Skeletal muscle cell (primary cell): ENCODE results near the gene SCUBE1.

Experiments
- DNase-seq: peaks from one replicate; pipeline ENCODE4 v3.0.0-alpha.2; 2010; ENCODE audit warnings: low read depth
- H3K4me3 ChIP-seq: 2 replicates; pipeline ENCODE4 v1.5.1; 2011; ENCODE audit warnings: low read depth, mild to moderate bottlenecking, control low read depth, low read length, moderate library complexity

The SCUBE1 gene

DNA sequence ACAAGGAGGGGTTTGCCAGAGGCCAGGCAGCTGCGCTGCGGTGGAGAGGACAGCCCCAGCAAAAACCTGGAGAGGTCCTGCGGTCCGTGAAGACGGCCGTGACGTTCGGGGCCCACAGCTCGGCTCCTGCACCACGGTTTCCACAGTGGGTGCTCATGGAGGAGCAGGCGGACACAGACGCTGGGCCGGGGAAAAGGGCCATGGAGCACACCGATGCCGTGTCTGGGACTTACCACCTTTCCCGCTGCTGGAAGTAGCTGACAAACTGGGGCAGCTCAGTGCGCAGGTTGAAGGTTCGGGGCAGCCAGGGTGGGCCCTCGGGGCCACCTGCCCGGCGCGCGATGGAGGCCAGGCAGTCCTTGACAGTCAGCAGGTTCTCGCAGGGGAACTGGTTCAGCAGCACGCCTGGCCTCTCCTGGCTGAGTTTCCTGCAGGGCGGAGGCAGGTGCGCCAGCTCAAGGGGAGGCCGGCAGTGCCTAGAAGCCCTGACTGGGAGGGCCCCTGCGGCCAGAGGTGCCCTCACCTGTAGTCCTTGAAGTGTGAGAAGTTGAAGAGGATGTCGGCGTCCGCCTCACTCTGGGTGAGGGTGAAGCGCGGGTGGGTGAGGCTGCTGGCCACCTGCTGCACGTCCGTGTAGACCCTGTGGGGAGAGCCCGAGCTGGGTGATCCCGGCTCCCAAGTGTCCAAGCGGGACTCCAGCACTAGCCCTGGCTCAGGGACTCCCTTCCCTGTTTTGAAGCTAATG is 169.0 kb downstream of the SCUBE1 start:
- no peak overlapping the region for H3K4me3 ChIP-seq
- DNase-seq: no peak

DNA sequence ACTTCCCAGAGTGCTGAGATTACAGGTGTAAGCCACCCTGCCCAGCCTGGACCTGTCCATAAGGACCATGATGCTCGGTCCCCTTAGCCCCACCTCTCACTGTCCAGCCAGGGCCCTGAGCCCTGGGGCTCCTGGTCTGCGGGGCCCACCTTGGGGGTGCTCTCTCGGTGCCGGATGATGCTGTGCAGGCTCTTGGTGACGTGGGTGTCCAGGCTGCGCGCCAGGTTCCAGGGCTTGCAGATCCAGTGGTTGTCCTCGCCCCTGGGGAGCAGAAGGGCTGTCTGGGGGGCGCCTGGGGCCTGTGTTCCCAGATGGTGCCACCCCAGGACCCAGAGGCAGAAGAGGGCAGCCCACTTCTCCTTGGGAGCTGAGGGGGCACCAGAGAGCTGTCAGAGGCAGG is 169.6 kb downstream of the SCUBE1 start:
- DNase-seq: no peak
- no peak overlapping the region for H3K4me3 ChIP-seq

DNA sequence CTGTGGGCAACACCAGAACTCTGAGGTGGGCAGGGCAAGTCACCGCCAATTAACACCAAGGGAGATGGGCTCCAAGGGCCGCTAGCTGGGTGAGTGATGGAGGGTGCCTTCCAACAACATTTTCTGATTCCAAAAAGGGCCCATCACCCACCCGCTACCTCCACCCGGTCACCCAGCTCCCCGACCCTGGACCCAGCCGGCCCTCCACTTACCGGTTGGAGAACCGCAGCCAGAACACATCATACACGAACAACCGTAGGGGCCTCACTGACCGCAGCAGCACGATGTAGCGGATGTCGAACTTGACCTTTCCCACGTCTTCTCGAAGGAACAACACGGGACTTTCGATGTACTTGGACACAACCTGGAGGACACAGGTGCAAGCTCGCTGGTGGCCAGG is 171.0 kb downstream of the SCUBE1 start:
- DNase-seq: no peak

DNA sequence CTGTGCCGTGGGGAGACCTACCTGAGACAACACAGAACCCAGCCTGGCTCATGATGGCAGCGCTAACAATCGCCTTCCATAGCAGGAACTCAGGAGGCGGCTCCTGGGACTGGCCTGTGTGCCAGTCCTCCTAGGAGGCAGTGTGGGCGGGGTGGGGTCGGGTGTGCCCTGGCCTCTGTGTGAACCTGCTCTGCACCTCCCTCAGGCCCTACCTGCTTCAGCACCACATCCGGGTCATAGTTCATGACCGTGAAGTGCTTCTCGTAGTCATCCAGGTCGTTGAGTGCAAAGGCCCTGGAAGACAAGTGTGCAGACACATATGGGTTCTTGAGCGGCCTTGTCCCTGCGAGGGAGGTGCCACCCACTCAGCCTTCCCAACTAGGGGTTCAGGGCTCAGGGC is 171.6 kb downstream of the SCUBE1 start:
- no peak for DNase-seq
- no peak overlapping the region for H3K4me3 ChIP-seq

More for the DNA sequence above, 171.0 kb downstream of the SCUBE1 start:
- no peak overlapping the region for H3K4me3 ChIP-seq

DNA sequence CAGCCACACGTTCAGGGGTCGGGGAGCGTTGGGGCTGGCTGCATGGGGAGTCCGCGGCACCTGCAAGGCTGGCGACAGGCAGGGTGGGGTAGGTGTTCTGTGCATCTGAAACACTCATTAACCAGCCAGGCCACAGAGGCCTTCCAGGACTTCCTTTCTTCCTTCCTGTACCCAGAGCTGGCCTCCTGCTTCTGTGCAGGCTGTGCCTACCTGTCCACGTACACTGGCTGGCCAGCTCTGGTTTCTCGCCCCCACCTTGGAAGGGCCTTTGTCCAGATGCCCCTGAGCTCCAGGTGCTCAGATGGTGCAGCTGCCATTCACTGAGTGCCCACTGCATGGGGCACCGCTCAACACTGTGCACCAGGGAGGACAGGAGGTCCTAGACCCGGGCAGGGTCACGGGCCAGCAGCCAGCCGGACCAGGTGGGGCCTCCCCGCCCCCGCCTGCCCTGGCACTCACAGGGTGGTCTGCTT is 172.1 kb downstream of the SCUBE1 start:
- no peak for DNase-seq
- no peak overlapping the region for H3K4me3 ChIP-seq

DNA sequence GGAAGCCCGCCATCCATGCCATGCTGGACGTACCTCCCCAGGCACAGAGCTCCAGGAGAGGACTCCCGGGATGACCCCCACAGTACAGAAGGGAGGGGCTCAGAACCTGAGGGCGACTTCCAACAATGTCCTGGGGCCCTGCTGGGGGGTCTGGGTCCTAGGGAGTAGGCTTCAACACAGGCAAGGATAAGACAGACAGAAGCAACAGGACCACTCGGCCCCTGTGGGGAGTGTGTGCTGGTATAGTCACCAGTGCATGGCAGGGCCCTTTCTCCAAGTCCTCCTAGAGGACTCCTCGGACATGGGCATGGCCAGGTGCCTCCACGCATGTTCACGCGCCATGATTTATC is 173.1 kb downstream of the SCUBE1 start:
- no peak overlapping the region for H3K4me3 ChIP-seq
- no peak for DNase-seq

DNA sequence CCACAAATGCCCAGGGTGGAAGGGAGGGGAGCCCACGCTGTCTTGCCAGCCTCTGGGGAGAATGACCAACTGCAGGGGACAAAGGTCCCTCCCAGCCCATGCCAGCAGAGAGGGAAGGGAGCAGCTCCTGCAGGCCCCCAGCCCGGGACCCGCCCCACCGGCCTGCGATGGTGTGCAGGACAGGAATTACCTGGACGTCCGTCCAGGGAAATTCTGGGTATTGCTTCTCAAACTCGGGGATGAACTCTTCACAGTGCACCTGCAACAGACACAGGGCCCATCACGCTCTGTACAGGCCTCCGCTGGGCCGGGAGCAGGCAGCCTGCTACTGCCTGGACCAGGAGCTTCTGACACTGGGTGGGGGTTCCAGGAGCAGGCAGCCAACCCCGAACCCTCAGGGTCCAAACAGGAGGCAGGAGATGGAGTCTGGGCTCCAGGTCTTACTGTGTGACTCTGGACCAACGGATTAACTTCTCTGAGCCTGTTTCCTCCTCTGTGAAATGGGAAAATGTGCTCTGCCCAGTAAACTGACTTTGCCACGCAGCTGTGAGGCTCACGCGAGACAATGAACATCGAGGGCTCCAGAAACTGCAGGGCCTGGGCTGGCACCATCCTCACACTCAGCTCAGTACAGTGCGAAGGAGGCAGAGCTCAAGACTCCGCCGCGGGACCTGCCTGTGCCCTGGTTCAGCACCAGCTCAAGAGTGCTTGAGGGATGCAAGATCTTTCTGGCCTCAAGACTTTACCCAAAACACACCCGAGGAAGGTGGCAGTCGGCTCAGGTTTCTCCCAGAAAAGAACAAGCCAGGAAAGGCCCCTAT is 173.7 kb downstream of the SCUBE1 start:
- no peak for DNase-seq
- H3K4me3 ChIP-seq: no peak overlapping the region

DNA sequence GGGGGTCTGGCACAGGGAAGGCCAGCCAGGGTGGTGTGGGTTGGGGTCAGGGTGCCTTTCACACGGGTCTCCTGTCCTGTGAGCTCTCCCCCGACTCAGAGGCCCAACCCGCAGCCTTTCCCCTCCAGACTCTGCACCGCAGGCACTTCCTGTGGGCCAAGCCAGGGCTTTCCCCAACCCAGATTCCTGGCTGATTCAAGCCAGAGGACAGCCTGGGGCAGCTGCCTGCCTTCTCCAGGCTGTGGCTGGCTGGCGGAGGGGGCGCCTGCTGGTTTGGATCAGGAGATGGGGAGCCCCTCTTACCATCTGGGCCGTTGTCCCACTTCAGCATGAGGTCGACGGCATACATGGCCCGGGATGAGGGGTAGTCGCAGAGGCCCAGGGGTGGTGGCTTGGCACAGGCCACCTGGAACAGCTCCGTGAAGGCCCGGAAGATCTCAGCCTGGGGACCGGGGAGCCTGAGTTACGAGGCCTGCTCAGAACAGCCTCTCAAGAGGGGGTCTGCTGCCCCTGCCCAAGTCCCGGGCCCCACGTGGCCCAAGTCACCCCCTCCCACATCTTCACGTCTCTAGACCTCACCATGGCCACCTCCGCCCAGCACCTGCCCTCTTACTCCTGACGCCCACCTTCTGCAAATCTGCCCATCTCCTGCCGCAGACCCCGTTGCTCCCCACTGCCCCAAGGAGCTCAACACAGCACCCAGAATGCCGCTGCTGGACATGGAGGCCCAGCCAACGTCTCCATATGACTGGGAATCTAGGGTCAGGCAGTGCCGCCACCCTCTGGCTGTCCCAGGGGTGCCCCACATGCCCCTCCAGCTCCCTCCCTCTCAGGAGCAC is 174.5 kb downstream of the SCUBE1 start:
- DNase-seq: no peak
- H3K4me3 ChIP-seq: no peak overlapping the region

DNA sequence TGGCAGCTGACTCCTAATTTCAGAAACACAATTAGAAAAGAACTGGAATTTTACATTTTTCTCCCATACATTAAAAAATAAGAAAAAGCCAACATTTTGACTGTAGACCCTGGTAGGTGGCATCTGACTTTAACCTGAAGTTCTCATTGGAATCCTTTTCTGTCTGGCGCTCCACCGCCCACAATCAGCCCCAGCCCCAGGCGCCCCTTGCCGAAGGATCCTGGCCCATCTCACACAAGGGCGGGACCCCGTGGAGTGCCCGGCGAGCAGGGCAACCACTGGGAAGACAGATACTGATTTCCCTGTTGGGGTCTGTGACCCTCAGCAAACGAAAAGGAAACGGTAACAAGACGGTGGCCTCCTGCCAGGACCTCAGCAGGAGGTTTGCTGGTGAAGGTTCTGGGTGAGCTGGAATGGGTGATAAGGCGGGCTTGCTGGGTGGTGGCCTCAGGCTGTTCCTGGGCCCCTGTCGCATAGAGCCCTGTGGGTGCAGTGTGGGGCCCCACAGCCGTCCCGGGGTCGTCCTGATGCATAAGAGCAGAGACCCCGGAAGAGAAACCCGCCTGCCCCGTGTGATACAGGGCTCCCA is 176.1 kb downstream of the SCUBE1 start:
- H3K4me3 ChIP-seq: no peak overlapping the region
- DNase-seq: no peak

DNA sequence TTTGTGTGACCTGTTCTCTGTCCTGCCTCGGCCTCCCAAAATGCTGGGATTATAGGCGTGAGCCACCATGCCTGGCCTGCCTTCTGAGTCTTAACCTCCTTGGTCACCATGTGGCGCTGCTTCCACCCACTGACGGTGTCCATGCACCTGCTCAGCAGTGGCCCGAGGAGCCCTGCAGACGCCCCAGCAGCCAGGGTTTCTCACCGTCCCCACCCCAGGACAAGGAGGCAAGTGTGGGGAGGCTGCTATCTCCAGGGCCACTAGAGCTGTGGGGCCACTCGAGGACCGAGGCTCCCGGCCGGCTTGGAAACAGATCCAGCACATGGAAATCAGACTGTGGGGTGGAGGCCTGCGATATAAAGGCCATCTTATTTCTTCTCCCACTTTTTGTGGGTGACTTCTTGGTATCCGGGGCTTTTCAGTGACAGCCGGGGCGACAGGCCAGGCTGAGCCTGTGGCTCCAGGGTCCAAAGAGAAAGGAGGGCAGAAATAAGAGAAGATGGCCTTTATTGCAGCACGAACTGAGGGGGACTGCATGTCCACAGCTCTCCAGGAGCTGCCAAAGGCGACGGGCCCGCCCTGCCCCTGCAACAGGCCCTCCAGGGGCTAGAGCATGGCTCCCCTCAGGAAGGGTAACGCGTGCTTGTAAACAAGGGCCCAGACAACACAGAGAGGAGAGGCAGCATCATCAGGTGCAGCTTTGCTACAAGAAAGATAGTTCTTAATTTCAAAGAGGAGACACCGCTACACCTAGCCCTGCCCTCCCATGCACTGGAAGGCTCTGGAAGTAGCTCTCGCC is 176.8 kb downstream of the SCUBE1 start:
- no peak overlapping the region for H3K4me3 ChIP-seq
- no peak for DNase-seq

DNA sequence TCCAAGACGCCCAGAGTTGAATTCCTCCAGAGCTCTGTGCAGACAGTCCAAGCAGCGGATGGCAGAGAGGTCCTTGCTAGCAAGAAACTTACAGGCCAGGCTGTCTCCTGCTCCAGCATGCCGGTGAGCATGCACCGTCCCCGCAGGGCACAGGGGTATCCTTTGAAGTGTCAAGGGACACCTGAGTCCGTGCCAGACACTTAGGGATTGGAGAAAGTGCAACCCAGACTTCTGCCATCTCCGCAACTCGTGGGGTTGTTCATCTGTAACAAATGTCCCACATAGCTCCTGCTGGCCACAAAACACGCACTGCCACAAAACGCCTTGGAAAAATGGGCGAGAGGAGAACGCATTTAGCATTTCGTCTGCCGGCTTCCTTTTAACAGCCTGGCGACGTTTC is 178.5 kb downstream of the SCUBE1 start:
- no peak for DNase-seq
- H3K4me3 ChIP-seq: no peak overlapping the region

DNA sequence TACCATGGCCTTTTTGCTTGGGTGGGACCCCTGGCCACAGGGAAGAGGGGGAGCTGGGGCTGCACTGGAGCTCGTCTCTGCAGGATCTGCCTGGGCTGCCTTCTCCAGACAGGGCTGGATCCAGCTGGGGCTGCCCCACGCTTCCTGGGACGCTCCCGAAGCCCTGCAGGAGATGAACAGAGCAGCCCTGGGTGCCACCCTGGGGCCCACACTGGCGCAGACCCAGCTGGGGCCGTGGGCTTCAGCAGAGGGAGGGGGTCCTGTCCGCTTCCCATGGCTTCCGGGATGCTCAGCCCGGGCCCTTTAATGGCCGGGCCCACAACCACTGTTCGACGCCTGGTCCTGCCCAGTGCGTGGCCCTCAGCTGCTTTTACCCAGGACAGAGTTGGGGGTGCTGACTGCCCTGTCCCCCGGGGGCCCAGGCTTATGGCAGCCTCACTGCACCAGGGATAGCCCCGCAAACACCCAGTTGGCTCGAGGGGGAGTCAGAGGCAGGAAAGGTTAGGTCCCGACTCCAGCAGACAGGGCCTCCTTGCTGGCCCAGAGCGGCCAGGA is 179.9 kb downstream of the SCUBE1 start:
- no peak for DNase-seq
- H3K4me3 ChIP-seq: no peak overlapping the region

DNA sequence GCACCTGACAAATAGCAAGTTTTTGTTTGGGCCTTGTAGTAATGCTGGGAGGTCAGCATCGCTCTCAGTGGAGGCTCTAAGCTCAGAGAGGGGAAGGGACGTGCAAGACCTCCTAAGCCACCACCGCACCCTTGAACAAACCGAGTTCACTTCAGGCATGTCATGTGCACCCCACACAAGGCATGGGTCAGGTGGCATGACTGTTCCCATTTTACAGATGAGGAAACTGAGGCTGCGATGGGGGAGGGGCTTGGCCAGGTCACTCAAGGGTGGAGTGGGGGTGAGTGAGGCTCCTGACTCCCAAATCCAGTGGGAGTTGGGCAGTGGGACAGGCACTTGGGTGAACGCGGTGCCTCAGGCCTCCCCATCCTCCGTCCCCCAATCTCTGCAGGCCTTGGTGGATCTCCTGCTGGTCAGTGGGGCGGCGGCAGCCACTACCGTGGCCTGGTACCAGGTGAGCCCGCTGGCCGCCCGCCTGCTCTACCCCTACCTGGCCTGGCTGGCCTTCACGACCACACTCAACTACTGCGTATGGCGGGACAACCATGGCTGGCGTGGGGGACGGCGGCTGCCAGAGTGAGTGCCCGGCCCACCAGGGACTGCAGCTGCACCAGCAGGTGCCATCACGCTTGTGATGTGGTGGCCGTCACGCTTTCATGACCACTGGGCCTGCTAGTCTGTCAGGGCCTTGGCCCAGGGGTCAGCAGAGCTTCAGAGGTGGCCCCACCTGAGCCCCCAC is 180.6 kb downstream of the SCUBE1 start:
- no peak overlapping the region for H3K4me3 ChIP-seq
- DNase-seq: no peak

DNA sequence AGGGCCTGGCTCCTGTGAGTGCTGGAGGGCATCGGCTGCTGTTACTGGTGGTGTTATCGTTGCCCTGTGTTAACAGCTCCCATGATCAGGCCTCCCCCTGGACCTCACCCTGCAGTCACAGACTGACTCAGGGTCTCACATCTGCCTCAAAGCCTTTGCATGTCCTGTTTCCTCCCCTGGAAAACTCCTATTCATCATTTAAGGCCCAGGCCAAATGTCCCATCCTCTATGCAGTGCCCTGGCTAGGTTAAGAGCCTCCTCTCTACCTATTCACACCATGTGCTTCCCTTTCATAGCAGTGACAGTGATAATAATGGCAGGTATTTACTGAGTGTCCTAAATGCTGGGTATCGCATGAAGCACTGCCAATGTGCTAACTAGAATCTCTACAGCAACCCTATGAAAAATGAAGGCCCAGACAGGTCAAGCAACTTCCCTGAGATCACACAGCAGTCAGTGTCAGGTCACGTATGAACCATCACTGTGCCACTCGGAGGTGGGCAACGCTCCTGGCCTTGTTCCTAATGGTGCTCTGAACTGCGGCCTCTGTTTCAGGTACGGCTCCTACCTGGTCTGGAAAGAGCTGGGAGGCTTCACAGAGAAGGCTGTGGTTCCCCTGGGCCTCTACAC is 182.6 kb downstream of the SCUBE1 start:
- no peak overlapping the region for H3K4me3 ChIP-seq
- DNase-seq: no peak

DNA sequence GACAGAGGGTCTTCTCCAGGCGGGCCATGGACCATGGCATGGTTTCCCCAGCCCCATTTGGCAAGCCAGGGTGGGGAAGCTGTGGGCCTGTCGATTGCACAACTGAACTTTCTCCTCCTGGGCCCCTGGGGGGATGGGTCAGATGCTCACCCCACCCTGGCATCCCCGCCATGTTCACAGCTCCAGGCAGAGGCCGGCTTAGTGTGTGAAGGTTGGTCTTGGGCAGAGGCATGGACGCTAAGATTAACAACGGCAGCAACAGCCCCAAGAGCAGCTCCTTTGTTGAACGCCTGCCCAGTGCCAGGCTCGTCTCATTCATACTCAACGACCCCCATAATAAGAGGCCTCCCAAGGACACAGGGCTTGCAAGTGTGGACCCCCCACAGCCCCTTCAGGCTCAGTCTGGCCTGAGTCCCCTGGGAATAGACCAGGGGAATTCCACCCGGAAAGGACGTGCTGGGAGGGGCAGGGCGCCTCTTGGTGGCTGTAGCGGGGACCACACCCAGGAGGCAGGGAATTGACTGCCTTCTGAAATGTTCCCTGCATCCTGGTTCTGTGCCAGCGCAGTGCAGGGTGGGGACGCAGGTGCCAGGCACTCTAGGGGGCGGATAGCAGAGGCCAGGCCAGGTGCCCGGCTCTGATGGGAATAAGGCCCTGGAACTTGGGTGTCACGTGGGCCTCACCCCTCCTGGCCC is 183.5 kb downstream of the SCUBE1 start:
- no peak for DNase-seq
- no peak overlapping the region for H3K4me3 ChIP-seq

DNA sequence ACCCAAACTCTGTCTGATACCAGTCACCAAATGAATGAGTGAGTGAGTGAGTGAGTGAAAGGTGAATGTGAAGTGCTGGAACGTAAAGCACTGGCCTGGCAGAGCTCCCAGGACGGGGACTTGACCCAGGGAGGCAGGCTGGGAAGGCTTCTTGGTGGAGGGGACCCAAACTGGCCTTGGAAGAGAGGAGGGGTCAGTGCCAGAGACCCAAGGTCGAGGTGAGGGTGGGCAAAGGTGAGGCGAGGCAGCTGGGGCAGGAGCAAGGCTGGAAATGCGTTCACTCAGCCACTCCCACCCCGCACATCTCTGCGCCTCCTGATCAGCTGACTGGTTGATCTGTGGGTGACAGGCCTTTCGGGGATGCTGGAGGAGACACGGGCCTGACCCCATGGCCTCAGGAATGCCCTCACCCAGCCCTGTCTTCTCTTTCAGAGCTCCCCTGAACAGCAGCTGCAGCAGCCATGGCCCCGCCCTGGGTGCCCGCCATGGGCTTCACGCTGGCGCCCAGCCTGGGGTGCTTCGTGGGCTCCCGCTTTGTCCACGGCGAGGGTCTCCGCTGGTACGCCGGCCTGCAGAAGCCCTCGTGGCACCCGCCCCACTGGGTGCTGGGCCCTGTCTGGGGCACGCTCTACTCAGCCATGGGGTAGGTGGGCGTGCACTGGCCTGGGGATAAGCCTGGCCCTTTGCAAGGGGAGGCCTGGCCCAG is 184.2 kb downstream of the SCUBE1 start:
- no peak for DNase-seq
- H3K4me3 ChIP-seq: no peak overlapping the region
